SK-N-SH treated with all-trans-retinoic acid at 6 μM for 48 hours (cell line): ENCODE results near the gene DNAL4.
A peak's percentile ranks its signal among the peaks of the same experiment; 100 is the strongest.

Experiments used
- ATAC-seq: fragments of 200-7000 bp; cut with Tn5 transposase; 3 replicates; pipeline ENCODE4 v1.9.1; 2020; ENCODE audit warnings: mild to moderate bottlenecking, moderate library complexity
- ARNTL ChIP-seq: fragments of 450-650 bp; formaldehyde crosslinking; IDR thresholded peaks from 2 replicates; pipeline ENCODE4 v1.5.0; 2020; ENCODE audit warnings: low read depth, mild to moderate bottlenecking, moderate library complexity, borderline replicate concordance
- BACH2 ChIP-seq: fragments of 250-450 bp; sonication (Bioruptor Pico); IDR thresholded peaks from 2 replicates; pipeline ENCODE4 v1.9.0; 2021; ENCODE audit warnings: mild to moderate bottlenecking, borderline replicate concordance
- CREB5 ChIP-seq: fragments of 250-450 bp; sonication (Bioruptor Pico); IDR thresholded peaks from 2 replicates; pipeline ENCODE4 v1.5.1; 2020; ENCODE audit warnings: low read depth, mild to moderate bottlenecking, moderate library complexity
- CSDC2 ChIP-seq: fragments of 250-450 bp; sonication (Bioruptor Pico); IDR thresholded peaks from 2 replicates; pipeline ENCODE4 v1.5.0; 2020; ENCODE audit warnings: mild to moderate bottlenecking, moderate library complexity
- CSRNP3 ChIP-seq: fragments of 250-450 bp; sonication (Bioruptor Pico); IDR thresholded peaks from 2 replicates; pipeline ENCODE4 v1.5.1; 2021; ENCODE audit warnings: mild to moderate bottlenecking, moderate library complexity
- ESRRG ChIP-seq: fragments of 250-450 bp; sonication (Bioruptor Pico); IDR thresholded peaks from 2 replicates; pipeline ENCODE4 v1.6.1; 2021; ENCODE audit warnings: mild to moderate bottlenecking
- ISL1 ChIP-seq: fragments of 250-450 bp; sonication (Bioruptor Pico); IDR thresholded peaks from 2 replicates; pipeline ENCODE4 v2.1.2; 2022; ENCODE audit warnings: mild to moderate bottlenecking, moderate library complexity
- OSR1 ChIP-seq: fragments of 250-450 bp; sonication (Bioruptor Pico); IDR thresholded peaks from 2 replicates; pipeline ENCODE4 v1.8.0; 2022; ENCODE audit warnings: moderate library complexity, mild to moderate bottlenecking, inconsistent platforms
- PATZ1 ChIP-seq: fragments of 250-450 bp; sonication (Bioruptor Pico); IDR thresholded peaks from 2 replicates; pipeline ENCODE4 v1.8.0; 2020; ENCODE audit warnings: mild to moderate bottlenecking, moderate library complexity, borderline replicate concordance
- POU6F1 ChIP-seq: fragments of 250-450 bp; sonication (Bioruptor Pico); IDR thresholded peaks from 2 replicates; pipeline ENCODE4 v1.8.0; 2021; ENCODE audit warnings: low read depth, mild to moderate bottlenecking, moderate library complexity, borderline replicate concordance
- PPARA ChIP-seq: fragments of 250-450 bp; sonication (Bioruptor Pico); IDR thresholded peaks from 2 replicates; pipeline ENCODE4 v1.5.0; 2020; ENCODE audit warnings: mild to moderate bottlenecking, borderline replicate concordance
- RARB ChIP-seq: fragments of 250-450 bp; sonication (Bioruptor Pico); IDR thresholded peaks from 2 replicates; pipeline ENCODE4 v1.8.0; 2021; ENCODE audit warnings: mild to moderate bottlenecking, moderate library complexity
- SNAI2 ChIP-seq: fragments of 250-450 bp; sonication (Bioruptor Pico); IDR thresholded peaks from 2 replicates; pipeline ENCODE4 v1.5.0; 2020; ENCODE audit warnings: mild to moderate bottlenecking, moderate library complexity
- TCF4 ChIP-seq: fragments of 250-450 bp; sonication (Bioruptor Pico); IDR thresholded peaks from 2 replicates; pipeline ENCODE4 v1.8.0; 2021; ENCODE audit warnings: mild to moderate bottlenecking, moderate library complexity, borderline replicate concordance
- TOX ChIP-seq: fragments of 250-450 bp; sonication (Bioruptor Pico); IDR thresholded peaks from 2 replicates; pipeline ENCODE4 v1.8.0; 2021; ENCODE audit warnings: mild to moderate bottlenecking, moderate library complexity, borderline replicate concordance
- TSHZ2 ChIP-seq: fragments of 250-450 bp; sonication (Bioruptor Pico); IDR thresholded peaks from 2 replicates; pipeline ENCODE4 v1.5.0; 2020; ENCODE audit warnings: mild to moderate bottlenecking, moderate library complexity
- ZC3H10 ChIP-seq: fragments of 250-450 bp; sonication (Bioruptor Pico); IDR thresholded peaks from 2 replicates; pipeline ENCODE4 v1.5.1; 2021; ENCODE audit warnings: mild to moderate bottlenecking, moderate library complexity
- ZFP3 ChIP-seq: fragments of 250-450 bp; sonication (Bioruptor Pico); IDR thresholded peaks from 2 replicates; pipeline ENCODE4 v1.5.0; 2020; ENCODE audit warnings: mild to moderate bottlenecking, moderate library complexity
- ZFP30 ChIP-seq: fragments of 450-650 bp; formaldehyde crosslinking; IDR thresholded peaks from 2 replicates; pipeline ENCODE4 v1.5.0; 2022; ENCODE audit warnings: mild to moderate bottlenecking, moderate library complexity
- ZNF565 ChIP-seq: fragments of 450-650 bp; formaldehyde crosslinking; conservative IDR thresholded peaks from 2 replicates; pipeline ENCODE4 v1.5.0; 2020; ENCODE audit warnings: low read depth, mild to moderate bottlenecking, moderate library complexity
- ZNF70 ChIP-seq: fragments of 450-650 bp; formaldehyde crosslinking; IDR thresholded peaks from 2 replicates; pipeline ENCODE4 v1.5.0; 2020; ENCODE audit warnings: mild to moderate bottlenecking, moderate library complexity
- ZNF8 ChIP-seq: fragments of 450-650 bp; formaldehyde crosslinking; IDR thresholded peaks from 2 replicates; pipeline ENCODE4 v1.5.0; 2020; ENCODE audit warnings: mild to moderate bottlenecking, moderate library complexity

Gene DNAL4

GRCh38 chr22:38802671-38803121 lies 8.8 kb upstream of the DNAL4 start:
- ATAC-seq, result peak; percentile 47; the same call in 2 of the 3 replicates
- TF ChIP-seq TCF4 (CRISPR knock-in tag), result no peak
- TF ChIP-seq RARB (CRISPR knock-in tag), result no peak
- TF ChIP-seq CSDC2 (CRISPR knock-in tag), result no peak
- no peak for TF ChIP-seq ZC3H10
- TF ChIP-seq ISL1, result no peak
- TF ChIP-seq ZFP30 (CRISPR knock-in tag), result no peak
- no peak for TF ChIP-seq PATZ1 (CRISPR knock-in tag)
- TF ChIP-seq ESRRG (CRISPR knock-in tag), result no peak
- TF ChIP-seq CREB5, result no peak
- no peak for TF ChIP-seq OSR1 (CRISPR knock-in tag)
- no peak for TF ChIP-seq CSRNP3 (CRISPR knock-in tag)
- no peak for TF ChIP-seq ZFP3 (CRISPR knock-in tag)
- TF ChIP-seq ZNF565 (CRISPR knock-in tag), result no peak
- TF ChIP-seq SNAI2 (CRISPR knock-in tag), result no peak
- no peak for TF ChIP-seq ZNF70 (CRISPR knock-in tag)
- TF ChIP-seq TSHZ2 (CRISPR knock-in tag), result no peak
- no peak for TF ChIP-seq ARNTL (CRISPR knock-in tag)

- no peak for ATAC-seq
- TF ChIP-seq ESRRG (CRISPR knock-in tag) (no peak), ARNTL (CRISPR knock-in tag) (no peak), RARB (CRISPR knock-in tag) (no peak), TOX (no peak)
- TF ChIP-seq, all 23 proteins: peak for 0
These were observed 5.5 kb upstream of the DNAL4 start for GRCh38 chr22:38799265-38800002.

- no peak for ATAC-seq
- TF ChIP-seq TOX, result no peak
- TF ChIP-seq CSDC2 (CRISPR knock-in tag), result no peak
- TF ChIP-seq POU6F1 (CRISPR knock-in tag), result no peak
- TF ChIP-seq PPARA, result no peak
- TF ChIP-seq ESRRG (CRISPR knock-in tag), result no peak
- no peak for TF ChIP-seq ZFP30 (CRISPR knock-in tag)
- TF ChIP-seq CREB5, result no peak
- TF ChIP-seq OSR1 (CRISPR knock-in tag), result no peak
- TF ChIP-seq ZNF565 (CRISPR knock-in tag), result no peak
- no peak for TF ChIP-seq ZNF8 (CRISPR knock-in tag)
- no peak for TF ChIP-seq PATZ1 (CRISPR knock-in tag)
- TF ChIP-seq ZFP3 (CRISPR knock-in tag), result no peak
- no peak for TF ChIP-seq ISL1
- no peak for TF ChIP-seq TCF4 (CRISPR knock-in tag)
- no peak for TF ChIP-seq BACH2 (CRISPR knock-in tag)
- TF ChIP-seq ARNTL (CRISPR knock-in tag), result no peak
- TF ChIP-seq ZNF70 (CRISPR knock-in tag), result no peak
These were observed 4.6 kb upstream of the DNAL4 start for GRCh38 chr22:38798496-38798895.
